KBM-7 (cell line): ENCODE measurements around the gene NOL4L.
"Not testable (repeated sequence)": the region's sequence is repeated elsewhere in the genome, so short reads cannot be mapped to it uniquely, and the experiment has no call there.

ENCODE experiments used
- DNase-seq: peaks from one replicate; pipeline ENCODE4 v3.0.0-alpha.2; 2015
- in situ Hi-C: fragments of 300-500 bp; cut with MboI; formaldehyde crosslinking; loops from 2 replicates; pipeline ENCODE4 v1.14.3; 2020; ENCODE audit warnings: low sequenced_read_pairs, low pct_unique_long_range_greater_than_20kb, mixed read lengths

Gene NOL4L

DNA sequence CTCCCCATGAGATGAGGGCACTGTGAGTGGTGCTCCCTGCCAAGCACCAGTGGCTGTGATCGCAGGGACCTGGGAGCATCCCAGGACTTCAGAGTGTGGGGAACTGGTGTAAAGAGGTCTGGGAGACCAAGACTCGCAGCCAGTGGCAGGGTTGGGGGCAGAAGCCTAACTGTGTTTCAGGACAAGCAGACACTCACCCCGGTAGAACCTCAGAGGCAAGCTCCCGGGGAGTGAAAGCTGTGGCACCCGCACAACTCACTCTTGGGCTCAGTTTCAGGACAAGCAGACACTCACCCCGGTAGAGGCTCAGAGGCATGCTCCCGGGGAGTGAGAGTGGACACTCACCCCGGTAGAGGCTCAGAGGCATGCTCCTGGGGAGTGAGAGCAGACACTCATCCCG, 114.2 kb downstream of the NOL4L start:
- DNase-seq, result no peak

DNA sequence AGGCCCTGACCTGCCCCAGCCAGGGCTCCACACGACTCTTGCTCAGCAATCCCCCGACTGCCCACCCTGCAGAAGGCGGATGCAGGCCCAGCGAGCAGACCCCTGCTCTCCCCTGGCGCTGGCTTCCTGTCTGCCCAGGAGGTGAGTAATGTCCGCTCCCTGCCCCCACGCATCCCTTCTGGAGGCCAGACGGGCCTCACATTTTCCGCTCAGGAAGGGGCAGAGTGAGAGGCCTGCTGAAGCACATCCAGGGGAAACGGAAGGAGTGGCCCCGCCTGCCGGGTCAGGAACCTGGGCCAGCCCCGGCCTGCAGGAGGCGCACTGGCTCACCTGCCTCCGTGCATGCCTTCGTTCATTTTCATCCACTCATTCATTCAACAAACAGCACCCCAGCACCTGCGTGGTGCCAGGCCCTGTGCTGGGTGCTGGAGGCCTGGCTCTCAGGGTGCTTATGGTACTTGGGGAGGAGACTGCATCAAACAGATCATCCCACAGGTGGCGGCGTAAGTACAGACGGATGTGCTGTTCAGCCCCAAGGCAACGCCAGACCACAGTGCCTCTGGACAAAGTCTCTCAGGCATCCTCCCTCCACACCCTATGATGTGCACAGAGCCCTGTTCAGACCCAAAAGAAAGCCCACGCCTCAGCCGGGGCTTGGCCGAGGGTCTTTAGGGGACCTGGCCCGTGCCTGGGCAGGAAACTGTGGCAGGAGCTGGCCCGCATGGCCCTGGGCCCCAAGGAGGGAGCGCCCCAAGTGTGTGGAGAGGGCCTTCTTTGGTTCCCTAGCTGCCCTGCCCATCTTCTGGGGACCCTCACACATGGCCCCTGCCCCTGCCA, 114.9 kb downstream of the NOL4L start:
- peak; percentile 56 for DNase-seq
- in situ Hi-C loops, result no loop called here

More for the DNA sequence above, 114.2 kb downstream of the NOL4L start:
- in situ Hi-C loops, result no loop called here

DNA sequence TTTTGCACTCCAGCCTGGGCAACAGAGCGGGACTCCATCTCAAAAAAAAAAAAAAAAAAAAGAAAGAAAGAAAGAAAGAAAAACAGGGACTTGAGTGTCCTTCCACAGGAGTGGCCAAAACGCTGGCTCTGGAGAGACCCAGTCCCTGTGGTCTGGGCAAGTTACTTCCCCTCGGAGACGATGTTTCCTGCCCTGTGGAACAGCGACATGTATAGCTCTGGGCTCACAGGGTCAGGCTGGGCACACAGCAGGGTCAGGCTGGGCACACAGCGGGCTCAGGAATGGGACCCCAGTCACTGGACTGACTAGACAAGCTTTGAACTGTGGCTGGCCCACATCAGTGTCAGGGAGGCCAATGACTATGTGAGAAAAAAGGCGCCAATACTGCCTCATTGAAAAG, 116.3 kb downstream of the NOL4L start:
- in situ Hi-C loops, result no loop called here
- DNase-seq, result no peak

DNA sequence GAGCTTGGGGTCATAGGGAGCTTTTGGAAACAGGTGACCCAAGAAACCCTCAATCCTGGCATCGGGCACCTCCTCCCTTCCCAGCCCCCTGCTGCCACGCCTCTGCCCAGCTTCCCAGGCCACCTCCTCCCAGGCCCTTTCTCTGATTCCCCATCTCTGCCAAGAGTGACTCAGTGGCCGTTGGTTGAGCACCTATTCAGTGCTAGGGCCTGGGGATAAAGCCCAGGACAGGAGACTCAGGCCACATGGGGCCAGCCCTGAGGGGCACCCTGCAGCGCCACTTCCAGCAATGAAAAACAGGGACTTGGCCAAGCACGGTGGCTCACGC, 116.9 kb downstream of the NOL4L start:
- no peak for DNase-seq
- in situ Hi-C loops, result no loop called here

DNA sequence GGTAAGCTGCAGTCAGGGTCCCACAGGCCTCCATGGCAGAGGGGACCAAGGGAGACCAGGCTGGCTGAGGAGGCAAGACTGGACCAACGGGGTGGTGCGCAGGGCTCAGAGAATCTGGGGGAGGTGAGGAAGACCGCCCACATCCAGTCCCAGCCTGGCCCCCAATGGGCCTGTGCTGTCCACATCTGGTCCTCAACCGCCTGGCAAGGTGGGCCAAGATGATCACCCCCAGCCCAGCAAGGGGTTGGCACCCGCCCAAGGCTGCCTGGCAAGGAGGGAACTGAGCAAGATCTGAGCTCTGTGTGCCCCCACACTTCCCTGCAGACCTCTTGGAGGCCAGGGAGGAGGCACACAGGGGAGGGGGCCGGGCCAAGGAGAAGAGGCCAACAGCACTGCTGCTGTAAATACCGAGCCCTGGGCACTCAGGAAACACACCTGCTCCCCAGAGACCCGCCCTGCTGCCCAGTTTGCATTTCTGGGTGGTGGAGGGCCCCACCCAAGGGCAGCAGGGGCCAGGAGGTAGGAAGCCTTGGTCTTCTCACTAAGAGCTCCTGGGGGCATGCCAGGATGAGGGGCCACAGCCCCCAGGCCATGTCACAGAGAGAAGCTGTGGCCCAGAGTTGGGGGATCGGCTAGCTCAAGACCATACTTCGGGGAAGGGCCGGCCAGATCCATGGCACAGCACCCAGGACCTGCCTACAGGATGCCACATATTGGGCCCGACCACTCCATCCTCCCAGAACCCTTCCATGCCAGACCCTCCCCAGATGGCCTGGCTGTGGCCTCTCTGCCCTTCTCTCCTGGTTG, 117.4 kb downstream of the NOL4L start:
- DNase-seq, result no peak
- in situ Hi-C loops, result no loop called here

DNA sequence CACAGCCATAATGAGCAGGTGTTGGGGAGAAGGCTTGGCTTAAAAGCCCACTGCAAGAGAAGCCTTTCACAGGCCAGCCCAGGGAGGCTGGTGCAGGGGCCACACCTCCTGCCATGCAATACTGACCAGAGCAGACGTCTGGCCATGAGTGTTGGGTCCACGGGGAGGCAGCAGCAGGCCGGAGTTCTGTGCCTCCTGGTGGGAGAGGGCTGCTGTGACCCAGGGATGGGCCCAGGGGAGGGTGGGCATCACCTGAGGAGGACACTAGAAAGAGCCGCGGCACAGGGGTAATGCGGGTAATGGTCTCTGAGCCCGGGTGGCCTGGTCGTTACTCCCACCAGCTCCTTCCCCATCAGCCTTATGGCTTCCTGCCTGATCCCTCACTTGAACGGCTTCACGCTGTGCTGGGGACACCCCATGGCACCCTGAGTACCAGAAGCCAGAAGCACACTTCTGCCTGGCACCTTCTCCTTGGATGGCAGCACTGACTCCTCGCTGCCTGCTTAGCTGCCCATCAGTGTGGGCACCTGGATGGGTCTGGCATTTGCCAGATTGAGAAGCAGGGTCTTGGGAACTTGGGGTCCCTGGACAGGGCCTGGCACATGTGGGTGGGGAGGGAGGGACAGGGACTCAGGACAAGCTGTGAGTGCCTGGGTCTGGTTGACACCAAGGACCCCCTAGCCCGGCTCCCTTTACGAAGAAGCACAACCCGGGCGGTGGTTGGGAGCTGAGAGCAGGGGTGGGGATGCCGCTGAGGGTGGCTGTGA, 118.2 kb downstream of the NOL4L start:
- in situ Hi-C loops, result no loop called here
- no peak for DNase-seq

DNA sequence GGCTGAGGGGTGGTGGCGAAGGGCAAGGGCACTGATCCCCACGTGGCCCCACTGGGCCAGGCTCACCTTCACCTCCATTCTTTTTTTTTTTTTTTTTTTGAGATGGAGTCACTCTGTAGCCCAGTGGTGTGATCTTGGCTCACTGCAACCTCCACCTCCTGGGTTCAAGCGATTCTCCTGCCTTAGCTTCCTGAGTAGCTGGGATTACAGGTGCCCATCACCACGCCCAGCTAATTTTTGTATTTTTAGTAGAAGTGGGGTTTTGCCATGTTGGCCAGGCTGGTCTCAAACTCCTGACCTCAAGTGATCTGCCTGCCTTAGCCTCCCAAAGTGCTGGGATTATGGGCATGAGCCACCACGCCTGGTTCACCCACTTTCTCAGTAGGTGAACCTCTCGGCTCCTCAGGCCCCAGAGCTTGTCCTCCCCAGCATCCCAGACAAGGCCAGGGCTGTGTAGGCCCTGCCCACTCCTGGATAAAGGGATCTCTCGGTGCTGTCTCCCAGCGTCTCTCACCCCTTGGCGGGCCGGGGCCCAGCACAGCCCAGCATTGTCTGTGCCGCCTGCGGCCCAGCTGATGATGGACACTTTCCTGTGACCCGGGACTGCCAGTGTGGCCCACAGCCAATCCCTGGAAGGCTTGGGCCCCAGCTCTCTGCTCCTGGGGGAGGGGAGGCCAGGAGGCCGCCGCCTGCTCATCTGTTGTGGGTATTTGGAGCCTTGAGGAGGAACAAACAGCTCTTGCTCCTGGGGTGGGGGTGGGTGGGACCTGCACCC, 119.0 kb downstream of the NOL4L start:
- in situ Hi-C loops, result not testable (repeated sequence)

DNA sequence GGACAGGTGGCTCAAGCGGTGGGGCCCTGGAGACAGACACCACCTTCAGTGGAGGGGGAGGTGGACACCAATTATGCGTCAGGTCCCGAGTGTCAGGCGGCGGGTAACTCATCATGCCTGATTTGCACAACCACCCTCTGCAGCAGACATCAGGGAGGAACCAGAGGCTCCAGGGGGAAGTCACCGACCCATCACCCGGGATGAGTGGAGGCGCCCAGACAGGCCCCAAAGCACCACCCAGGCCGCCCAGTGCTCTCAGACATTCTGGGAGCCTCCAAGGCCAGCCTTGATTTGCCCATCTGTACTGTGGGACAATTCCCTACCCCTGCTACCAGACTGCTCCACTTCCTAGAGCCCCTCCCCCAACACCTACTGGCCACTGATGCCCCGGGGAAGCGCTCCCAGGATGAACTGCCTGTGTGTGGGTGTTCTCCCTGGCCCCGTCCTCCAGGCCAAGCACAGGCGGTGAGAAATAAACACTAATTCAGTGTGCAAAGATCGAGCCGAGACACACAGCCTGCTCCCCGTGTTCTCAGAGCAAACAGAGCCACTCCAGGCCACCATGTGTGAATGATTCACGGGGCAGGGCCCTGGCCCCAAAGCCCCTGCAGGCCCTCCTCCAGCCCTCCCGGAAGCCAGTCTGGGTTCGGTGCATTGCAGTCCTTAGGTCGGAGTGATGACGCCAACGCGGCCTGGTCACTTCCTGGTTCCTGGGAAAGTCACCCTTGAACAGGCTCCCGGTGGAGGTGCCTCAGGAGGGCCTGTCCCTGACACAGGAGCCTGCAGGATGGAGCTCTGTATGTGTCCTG, 119.8 kb downstream of the NOL4L start:
- no peak for DNase-seq
- in situ Hi-C loops, result no loop called here

More for the DNA sequence above, 119.0 kb downstream of the NOL4L start:
- not testable (repeated sequence) for DNase-seq

DNA sequence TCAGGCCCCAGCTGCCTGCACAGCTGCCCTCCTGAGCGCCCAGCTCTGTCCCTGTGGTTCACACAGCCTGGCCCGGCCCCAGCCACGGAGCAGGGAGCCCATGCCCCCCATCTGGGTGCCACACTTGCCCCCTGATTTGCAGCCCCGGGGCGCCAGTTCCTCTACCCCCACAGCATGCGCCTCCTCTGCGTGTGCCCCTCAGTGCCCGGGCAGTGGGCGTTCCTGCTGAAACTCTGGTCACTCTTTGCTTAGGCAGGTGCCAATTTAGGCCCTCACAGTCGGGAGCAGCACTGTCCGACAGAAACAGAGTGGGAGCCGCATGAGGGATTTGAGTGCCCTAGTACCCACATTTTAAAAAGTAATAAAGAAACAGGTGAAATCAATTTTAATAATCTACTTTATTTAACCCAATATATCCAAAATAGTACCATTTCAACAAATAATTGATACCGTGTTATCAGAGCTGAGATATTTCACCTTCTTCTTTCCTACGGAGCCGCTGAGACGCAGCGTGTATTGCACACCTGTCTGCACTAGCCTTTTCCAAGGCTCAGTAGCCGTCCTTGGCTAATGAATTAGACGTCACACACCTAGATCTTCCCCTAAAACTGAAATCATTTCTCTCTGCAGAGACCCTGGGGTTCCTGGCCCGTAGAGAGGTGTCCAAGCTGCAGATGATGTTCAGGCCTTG, 120.6 kb downstream of the NOL4L start:
- in situ Hi-C loops, result no loop called here
- DNase-seq, result no peak

DNA sequence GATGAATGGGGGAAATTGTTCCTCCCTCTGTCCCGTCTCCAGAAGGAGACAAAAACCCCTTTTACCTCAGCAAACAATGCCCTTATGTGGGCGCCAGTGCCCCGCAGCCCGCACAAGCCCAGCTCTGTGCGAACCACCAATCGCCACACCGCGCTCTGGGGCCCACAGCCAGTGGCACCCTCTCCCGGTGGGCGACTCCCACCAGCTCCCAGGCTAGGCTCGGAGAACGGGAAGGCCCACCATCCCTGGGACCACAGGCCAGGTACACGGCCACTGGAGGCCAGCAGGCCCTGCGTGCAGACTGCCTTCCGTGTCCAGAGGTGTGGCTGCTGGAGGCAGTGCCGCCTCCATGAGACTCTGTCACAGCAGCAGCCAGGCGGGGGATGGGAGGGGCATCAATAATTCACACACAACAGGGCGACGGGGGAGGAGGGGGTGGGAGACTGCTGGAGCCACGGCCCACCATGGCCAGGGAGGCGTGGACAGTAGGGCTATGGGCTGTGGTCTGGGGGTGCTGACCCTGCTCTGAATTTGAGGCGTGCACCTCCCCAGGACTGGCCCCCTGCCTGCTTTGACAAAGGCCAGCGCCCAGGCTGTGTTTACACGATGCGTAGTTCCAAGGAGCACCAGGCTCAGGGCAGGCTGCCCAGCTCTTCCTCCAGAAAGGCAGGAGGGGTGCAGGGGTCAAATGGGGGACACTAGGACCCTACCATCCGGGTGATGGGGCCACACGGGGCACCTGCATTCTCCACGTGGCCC, 121.3 kb downstream of the NOL4L start:
- no peak for DNase-seq
- in situ Hi-C loops, result no loop called here

DNA sequence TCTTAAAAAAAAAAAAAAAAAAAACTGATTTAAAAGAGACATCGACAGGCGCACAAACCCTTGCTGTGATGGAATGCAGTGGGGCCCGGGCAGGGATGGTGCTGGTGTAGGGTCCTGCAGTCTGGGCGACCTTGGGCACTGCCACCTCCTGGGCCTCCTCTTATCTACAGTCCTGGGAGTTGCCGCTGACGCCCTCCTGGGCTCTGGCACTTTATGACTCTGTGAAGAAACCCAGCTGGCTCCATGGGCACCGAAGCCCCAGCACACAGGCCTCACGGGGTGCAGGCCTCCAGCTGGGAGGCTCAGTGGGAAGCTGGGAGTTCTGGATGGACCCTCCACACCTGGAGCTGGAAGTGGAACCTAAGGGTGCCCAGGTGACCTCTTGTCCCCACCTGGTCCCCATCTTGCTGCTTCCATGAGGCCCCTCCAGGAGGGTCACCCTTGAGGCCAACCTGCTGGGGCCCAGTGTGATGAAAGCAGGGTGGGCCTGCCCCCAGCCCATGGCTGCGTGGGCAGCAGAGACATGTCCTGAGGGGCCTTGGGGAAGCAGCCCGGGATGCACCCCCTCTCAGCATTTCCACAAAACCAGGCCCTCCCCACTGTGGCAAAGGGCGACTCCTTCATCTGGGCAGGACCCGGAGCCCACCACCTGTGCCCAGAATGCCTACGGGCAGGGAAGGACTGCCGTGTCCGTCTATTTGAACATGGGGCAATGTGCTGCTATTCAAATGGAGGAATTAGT, 122.1 kb downstream of the NOL4L start:
- in situ Hi-C loops, result no loop called here
- no peak for DNase-seq

DNA sequence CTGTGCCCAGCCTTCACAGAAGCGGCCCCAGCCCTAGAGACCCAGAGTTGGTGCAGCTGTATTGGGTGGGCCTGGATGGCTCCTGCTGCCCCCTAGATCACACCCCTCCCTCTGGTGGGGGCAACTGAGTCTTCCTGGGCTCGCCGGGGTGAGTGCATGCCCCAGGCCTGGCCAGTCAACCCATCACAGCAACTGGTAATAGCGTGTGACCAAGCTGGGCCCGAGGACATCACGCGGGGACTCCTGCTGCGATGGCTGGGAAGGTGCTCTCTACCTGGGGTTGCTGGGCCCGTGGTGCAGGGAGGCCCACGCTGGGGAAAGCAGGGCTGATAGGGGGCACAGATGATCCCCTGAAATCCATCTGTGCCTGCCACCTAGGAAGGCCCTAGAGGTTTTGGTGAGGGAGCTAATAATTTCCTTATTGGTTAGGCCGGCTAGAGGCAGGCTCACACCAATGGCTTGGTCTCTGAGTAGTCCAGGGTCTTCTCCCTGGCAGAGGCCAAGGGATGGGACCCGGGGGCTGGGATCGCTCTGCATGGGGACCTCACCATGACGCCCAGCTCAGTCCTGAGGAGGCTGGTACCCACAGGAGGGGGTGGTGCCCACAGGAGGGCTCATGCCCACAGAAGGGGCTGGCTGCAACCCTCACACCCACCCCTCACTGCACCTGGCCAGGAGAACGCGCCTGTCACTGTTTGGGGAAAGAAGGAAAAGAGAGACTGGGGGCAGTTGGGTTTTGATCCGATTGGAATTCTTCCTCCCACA, 123.1 kb downstream of the NOL4L start:
- in situ Hi-C loops, result no loop called here
- no peak for DNase-seq

DNA sequence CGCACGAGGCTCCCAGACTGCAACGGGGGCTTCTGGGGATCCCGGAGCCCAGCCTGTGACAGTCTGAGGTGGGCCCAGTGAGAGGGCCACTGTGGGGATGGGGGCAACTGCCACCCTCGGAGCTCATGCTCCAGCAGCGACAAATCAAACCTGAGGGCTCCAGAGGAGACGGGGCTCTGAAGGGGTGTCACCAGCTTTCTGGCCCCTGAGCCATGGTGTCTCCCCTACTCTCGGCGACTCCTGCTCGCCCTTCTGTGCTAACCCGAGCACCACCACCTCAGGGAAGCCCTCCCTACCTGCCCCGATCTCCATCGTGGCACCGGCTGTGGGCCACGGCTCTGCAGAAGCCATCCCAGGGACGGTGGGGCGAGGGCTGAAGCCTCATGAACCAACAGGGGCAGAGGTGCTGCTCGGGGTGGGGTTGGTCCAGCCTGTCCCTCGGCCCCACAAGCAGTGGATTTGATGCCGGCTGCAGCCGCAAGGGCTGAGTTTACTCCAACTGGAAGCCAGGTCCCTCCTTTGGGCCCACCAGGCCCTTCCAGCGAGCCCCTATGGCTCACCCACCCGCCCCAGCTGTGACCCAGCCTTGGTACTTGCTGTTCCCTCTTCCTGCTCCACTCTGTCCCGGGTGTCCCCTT, 124.3 kb downstream of the NOL4L start:
- no peak for DNase-seq
- in situ Hi-C loops, result no loop called here

DNA sequence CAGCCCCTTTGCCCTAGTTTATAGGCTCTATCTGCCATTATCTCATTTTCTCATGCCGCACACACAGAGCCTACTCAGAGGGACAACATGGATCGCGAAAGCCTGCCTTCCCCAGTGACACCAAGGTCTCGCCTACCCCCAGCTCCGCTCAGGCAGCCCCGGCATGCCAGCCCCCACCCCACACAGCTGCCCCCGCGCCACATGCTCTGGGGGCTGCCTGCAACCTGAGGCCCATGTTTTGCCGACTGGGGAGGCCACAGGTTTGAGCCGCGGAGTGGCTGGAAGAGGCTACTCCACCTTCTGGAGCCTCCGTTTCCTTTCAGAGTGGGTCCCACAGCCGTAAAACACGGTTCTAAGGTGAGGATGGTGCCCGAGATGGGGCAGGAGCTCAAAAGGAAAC, 124.9 kb downstream of the NOL4L start:
- no peak for DNase-seq
- in situ Hi-C loops, result no loop called here

DNA sequence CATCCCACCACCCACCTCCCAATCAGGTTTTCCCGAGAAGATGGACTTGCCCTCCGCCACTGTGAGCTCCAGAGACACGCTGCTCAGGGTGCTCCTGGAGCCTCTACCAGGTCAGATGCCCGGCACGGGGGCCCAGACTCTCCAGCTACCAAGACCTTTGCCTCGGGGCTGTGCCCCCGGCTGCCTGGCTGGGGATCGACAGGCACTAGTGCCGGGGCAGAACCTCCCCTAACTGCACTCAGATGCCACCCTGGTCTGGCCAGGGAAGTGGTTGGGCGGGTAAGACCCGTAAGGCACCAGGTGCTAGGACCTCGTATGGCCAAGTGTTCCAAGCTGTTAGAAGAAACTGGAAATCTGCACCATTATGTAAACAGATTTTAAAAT, 126.3 kb downstream of the NOL4L start:
- in situ Hi-C loops, result no loop called here
- no peak for DNase-seq
